NCI-H1092 (cell line): Measurements from ENCODE around the gene NRG2.

ENCODE experiments used
- DNase-seq: peaks from one replicate; lab custom pipeline; 2025; lab: John Stamatoyannopoulos, UW

The NRG2 gene

GRCh38 chr5:139856714-139857113, 186.4 kb downstream of the NRG2 start:
- DNase-seq, result no peak

- DNase-seq, result no peak
Observed at GRCh38 chr5:139855946-139856540, 187.1 kb downstream of the NRG2 start.

- no peak for DNase-seq
Observed at GRCh38 chr5:139855451-139855850, 187.6 kb downstream of the NRG2 start.

- no peak for DNase-seq
Observed at GRCh38 chr5:139854953-139855352, 188.1 kb downstream of the NRG2 start.

- no peak for DNase-seq
Observed at GRCh38 chr5:139854029-139854605, 189.0 kb downstream of the NRG2 start.

GRCh38 chr5:139852696-139853095, 190.4 kb downstream of the NRG2 start:
- DNase-seq, result no peak

GRCh38 chr5:139851558-139851957, 191.5 kb downstream of the NRG2 start:
- no peak for DNase-seq

- no peak for DNase-seq
Observed at GRCh38 chr5:139850423-139851016, 192.6 kb downstream of the NRG2 start.

- DNase-seq, result no peak
Observed at GRCh38 chr5:139849942-139850341, 193.2 kb downstream of the NRG2 start.

GRCh38 chr5:139849501-139849900, 193.6 kb downstream of the NRG2 start:
- no peak for DNase-seq

- DNase-seq, result no peak
Observed at GRCh38 chr5:139848508-139849100, 194.5 kb downstream of the NRG2 start.

GRCh38 chr5:139847790-139848507, 195.2 kb downstream of the NRG2 start:
- DNase-seq, result no peak

GRCh38 chr5:139847091-139847490, 196.0 kb downstream of the NRG2 start:
- DNase-seq, result no peak

- DNase-seq, result no peak
Observed at GRCh38 chr5:139845846-139846681, 197.0 kb downstream of the NRG2 start.

GRCh38 chr5:139844472-139845145, 198.5 kb downstream of the NRG2 start:
- DNase-seq, result peak; percentile 28

GRCh38 chr5:139843991-139844390, 199.1 kb downstream of the NRG2 start:
- no peak for DNase-seq

GRCh38 chr5:139842321-139842720, 200.8 kb downstream of the NRG2 start:
- DNase-seq, result no peak

GRCh38 chr5:139841549-139841948, 201.6 kb downstream of the NRG2 start:
- no peak for DNase-seq

GRCh38 chr5:139839918-139840317, 203.2 kb downstream of the NRG2 start:
- DNase-seq, result no peak

- no peak for DNase-seq
Observed at GRCh38 chr5:139839232-139839815, 203.8 kb downstream of the NRG2 start.
